HS-27A (cell line): Measurements from ENCODE around the gene BCL2.

ENCODE experiments used
- DNase-seq: peaks from one replicate; pipeline ENCODE4 v3.0.0-alpha.2; 2012; ENCODE audit warnings: low read depth, missing footprints

Gene BCL2

GRCh38 chr18:63309422-63309821 lies 10.1 kb downstream of the BCL2 start:
- DNase-seq, result no peak

- no peak for DNase-seq
Observed at GRCh38 chr18:63307551-63308200, 11.9 kb downstream of the BCL2 start.

- DNase-seq, result no peak
Observed at GRCh38 chr18:63306819-63307550, 12.6 kb downstream of the BCL2 start.

- DNase-seq, result no peak
Observed at GRCh38 chr18:63306249-63306648, 13.3 kb downstream of the BCL2 start.

GRCh38 chr18:63303547-63303946 lies 16.0 kb downstream of the BCL2 start:
- no peak for DNase-seq

GRCh38 chr18:63302636-63303405 lies 16.7 kb downstream of the BCL2 start:
- no peak for DNase-seq

- no peak for DNase-seq
Observed at GRCh38 chr18:63302220-63302619, 17.3 kb downstream of the BCL2 start.

- DNase-seq, result no peak
Observed at GRCh38 chr18:63301434-63301833, 18.1 kb downstream of the BCL2 start.

GRCh38 chr18:63299837-63300745 lies 19.5 kb downstream of the BCL2 start:
- no peak for DNase-seq

GRCh38 chr18:63298400-63299365 lies 20.9 kb downstream of the BCL2 start:
- no peak for DNase-seq

GRCh38 chr18:63297687-63298399 lies 21.7 kb downstream of the BCL2 start:
- no peak for DNase-seq

- DNase-seq, result no peak
Observed at GRCh38 chr18:63293935-63294334, 25.6 kb downstream of the BCL2 start.

GRCh38 chr18:63292831-63293683 lies 26.5 kb downstream of the BCL2 start:
- DNase-seq, result no peak

- DNase-seq, result no peak
Observed at GRCh38 chr18:63291278-63291677, 28.3 kb downstream of the BCL2 start.

- DNase-seq, result no peak
Observed at GRCh38 chr18:63290821-63291200, 28.8 kb downstream of the BCL2 start.

- no peak for DNase-seq
Observed at GRCh38 chr18:63290166-63290820, 29.3 kb downstream of the BCL2 start.

- no peak for DNase-seq
Observed at GRCh38 chr18:63288311-63288710, 31.3 kb downstream of the BCL2 start.

- no peak for DNase-seq
Observed at GRCh38 chr18:63287691-63288220, 31.8 kb downstream of the BCL2 start.
